GM12801 (cell line): ENCODE results near the gene OPCML.

Experiments used
- CTCF ChIP-seq: IDR thresholded peaks from one replicate; pipeline ENCODE4 v1.5.1; 2011; ENCODE audit warnings: control low read depth; ENCODE audit not compliant: insufficient read length; ENCODE audit errors: extremely low read depth

OPCML gene

GRCh38 chr11:133413703-133414102 is 118.6 kb downstream of the OPCML start:
- no peak for TF ChIP-seq CTCF

GRCh38 chr11:133409799-133410198 is 122.5 kb downstream of the OPCML start:
- TF ChIP-seq CTCF: no peak

GRCh38 chr11:133408936-133409335 is 123.4 kb downstream of the OPCML start:
- no peak for TF ChIP-seq CTCF

- no peak for TF ChIP-seq CTCF
These were observed 123.9 kb downstream of the OPCML start for GRCh38 chr11:133408402-133408801.

- no peak for TF ChIP-seq CTCF
These were observed 125.8 kb downstream of the OPCML start for GRCh38 chr11:133406489-133406888.

- TF ChIP-seq CTCF: no peak
These were observed 128.4 kb downstream of the OPCML start for GRCh38 chr11:133403900-133404299.

GRCh38 chr11:133402551-133402950 is 129.8 kb downstream of the OPCML start:
- TF ChIP-seq CTCF: no peak

GRCh38 chr11:133399855-133400625 is 132.3 kb downstream of the OPCML start:
- no peak for TF ChIP-seq CTCF
